ENCODE measurements around the gene CNOT10.
"Not testable (repeated sequence)": the region's sequence is repeated elsewhere in the genome, so short reads cannot be mapped to it uniquely, and the experiment has no call there.

CNOT10 gene

DNA sequence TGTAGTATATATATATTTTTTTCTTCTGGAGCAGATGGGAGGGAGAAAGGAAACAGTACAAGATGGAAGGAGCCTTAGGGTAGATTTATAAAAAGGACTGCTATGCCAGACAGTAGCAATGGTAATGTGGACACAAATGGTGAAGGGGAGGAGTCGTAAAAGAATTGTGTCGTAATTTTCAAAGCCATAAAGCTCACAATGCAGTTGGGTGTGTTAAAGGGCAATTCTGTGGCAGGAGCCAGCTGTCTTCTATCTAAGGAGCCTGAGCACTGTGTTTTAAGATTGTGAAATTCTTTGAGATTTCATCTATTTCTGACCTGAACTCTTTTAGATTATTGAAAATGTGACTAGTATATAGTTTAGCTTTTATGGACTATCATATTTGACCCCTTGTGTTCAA, 58.9 kb downstream of the CNOT10 start:
- in situ Hi-C loops (cut with HindIII; ENCODE audit: low sequenced_read_pairs): no loop called here

DNA sequence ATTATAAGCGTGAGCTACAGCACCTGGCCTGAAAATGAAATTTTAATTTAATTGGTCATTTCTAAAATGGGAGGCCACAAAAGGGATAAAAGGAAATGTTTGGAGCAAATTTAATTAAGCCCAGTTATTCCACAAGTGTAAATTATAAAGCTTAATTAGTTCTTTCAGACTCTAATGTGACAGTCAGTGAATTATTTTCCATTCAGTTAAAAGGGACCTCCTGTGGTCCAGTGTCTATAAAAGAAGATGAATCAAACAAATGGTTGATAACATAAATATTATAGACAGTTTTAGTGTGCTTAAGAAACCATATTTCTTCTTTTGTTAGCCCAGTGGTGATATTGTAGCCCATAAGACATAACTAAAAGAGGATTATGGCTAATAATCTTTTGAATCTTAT, 66.4 kb downstream of the CNOT10 start:
- in situ Hi-C loops (cut with HindIII; ENCODE audit: low sequenced_read_pairs): no loop called here

DNA sequence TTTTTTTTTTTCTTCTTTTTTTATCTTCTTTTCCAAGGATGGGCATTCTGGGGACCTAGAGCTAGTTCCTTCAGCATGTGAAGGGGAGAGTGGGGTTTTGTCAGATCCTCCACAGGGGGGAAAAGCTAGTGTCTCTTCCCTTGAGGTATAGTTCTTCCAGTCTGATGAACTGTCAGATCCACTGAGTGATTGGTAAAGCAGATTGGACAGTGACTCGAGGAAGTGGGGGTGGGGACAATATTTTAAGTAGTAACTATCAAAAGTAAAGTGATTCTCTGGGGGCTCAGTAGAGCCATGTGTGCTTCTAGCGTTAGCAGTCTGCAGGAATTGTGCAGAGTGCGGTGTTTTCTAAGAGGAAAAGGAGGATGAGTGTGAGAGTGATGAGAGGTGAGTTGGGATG, 70.8 kb downstream of the CNOT10 start:
- in situ Hi-C loops (cut with HindIII; ENCODE audit: low sequenced_read_pairs): no loop called here

DNA sequence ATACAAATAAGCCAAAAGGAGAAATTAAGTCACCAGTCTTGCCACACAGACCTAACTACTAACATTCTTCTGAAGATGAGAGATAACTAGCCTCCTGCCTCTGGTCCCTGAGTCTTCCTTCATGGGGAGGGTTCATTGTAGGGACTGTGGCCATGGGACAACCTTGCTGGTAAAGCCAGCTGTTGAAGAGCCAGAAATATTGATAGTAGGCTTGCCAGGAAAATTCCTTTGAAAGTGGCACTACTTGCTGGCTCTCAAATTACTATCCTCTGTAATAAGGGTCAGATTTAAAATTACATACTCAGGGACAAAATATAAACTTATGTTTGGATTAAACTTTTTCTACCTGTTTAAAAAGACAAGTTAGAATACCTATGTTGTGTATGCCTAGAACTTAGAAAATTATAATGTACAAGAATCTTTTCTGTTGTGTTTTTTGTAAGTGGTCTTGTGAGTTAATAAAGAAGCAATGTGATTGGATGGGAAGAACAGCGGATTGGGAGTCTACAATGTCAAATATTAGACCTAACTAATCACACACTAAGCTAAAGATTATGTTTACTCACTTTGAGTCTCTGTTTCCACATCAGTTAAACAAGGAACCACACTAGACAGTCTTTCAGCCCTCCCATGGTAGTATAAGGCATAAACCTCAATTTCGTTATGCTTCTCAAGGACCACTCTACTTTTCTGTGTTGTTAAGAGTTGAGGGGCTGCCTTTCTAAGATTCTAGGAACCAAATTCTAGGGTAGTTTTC, 72.8 kb downstream of the CNOT10 start:
- in situ Hi-C loops (cut with HindIII; ENCODE audit: low sequenced_read_pairs): no loop called here

DNA sequence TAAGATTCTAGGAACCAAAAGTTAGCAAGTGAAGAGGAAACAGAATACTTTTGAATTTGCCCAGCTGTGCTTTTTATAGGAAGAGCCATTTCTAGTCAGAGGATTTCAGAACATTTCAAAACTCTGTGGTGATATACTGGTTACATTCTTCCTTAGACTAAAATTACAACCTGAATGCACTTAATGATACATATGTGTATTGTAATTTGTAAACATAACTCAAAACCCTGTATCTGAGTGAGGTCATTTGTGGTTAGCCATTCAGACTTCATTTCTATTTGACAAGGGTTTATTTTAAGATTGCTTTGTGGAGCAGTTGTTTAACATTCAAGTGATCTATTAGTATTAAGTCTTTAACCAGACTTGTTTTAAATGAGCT, 73.4 kb downstream of the CNOT10 start:
- in situ Hi-C loops (cut with HindIII; ENCODE audit: low sequenced_read_pairs): no loop called here

DNA sequence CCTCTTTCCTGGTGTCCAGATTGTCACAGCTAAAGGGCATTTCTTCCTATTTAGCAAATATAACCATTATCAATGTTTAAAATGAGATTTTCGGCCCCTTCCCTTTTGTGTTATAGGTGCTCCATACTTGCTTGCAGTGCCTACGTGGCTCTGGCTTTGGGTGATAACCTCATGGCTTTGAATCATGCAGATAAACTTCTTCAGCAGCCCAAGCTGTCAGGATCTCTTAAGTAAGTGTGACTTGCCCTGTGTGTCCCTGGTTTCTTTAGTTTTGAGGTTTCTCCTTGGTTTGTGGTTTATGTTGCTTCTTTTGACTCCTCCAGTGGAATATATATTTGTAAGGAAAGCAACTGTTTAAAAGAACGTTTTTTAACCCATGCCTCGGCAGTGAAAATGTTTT, 74.4 kb downstream of the CNOT10 start:
- in situ Hi-C loops (cut with HindIII; ENCODE audit: low sequenced_read_pairs): no loop called here

DNA sequence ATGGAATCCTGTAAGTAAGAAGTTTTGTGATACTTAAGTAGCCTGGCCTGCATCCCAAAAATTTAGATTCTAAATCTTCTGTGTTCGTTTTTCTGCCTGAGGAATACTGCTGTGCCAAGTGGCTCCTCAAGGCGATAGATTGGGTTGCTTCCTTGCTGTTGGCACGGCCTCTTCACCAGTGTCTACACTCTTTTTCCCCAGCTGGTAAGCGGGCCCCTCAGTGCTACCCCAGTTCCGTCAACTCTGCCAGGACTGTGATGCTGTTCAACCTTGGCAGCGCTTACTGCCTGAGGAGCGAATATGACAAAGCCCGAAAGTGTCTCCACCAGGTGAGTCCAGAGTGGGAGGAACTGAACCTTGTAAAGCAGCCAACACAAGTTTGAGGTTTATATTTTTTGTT, 79.5 kb downstream of the CNOT10 start:
- in situ Hi-C loops (cut with HindIII; ENCODE audit: low sequenced_read_pairs): no loop called here

DNA sequence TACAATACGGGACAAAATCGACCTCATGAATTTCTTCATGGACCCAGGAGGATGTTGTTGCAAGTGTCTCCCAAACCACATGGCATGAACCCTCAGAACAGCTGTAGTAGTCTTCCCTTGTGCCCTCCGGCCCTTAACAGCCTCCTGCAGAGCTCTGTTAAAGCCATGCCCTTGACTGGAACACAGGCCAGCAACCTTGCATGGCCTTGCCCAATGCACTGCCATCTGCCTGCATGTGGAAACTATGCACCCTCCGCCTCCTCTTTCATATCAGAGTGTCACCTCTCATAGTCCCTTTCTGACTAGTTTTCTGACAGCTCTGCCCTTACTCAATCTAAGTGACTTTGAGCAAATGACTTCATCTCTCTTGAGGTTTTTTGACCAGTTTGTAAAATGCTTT, 93.4 kb downstream of the CNOT10 start:
- in situ Hi-C loops (cut with HindIII; ENCODE audit: low sequenced_read_pairs): no loop called here

DNA sequence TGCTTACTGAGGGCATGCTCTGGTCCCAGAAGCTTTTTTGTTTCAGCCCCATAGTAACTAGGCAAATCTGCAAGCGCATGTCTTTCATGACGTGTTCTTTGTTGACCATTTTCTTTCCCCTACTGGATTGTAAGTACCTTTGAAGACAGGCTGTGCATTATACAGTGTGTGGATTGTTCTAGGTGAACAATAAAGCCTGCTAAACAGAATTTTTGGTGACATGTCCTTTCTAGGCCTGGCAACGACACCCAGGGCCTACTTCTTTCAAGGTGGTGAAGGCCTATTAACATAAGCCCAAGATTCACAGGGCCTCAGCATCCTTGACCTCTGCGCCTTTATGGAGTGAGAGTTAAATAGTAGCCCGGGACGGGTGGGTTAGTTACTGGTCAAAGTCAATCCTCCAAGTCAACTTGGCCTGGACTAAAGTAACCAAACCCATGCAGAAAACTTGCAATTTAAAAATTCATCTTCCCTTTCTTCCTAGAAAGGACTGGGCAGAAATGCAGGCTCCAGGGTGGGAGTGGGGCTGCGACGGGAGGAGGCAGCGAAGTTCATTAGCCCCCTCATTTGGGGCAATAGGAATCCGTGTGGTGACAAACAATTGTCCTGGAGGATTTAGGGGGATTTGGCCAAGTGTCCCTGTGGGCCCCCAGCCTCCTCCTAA, 95.2 kb downstream of the CNOT10 start:
- in situ Hi-C loops (cut with HindIII; ENCODE audit: low sequenced_read_pairs): no loop called here

DNA sequence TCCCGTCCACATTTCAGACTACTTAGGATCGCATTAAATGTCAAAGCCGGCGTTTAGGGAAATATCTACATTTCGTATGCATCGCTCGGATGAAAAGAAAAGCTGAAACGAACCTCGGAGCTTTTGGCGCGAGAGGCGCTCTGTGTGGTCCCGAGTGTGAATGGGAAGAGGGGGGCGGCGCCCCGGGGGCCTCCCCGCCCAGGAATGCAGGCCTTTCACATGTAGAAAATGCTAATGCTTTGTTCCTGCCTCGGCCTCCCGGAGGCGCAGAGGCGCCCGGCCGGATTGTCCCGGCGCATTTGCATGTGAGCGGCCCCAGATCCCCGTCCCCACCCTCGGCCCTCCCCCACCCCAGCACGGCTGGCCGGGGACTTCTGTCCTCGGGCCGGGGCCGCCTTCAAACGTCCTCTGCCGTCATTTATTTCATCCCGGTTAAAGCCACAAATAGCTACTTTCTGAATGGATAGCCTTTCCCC, 95.8 kb downstream of the CNOT10 start:
- in situ Hi-C loops (cut with HindIII; ENCODE audit: low sequenced_read_pairs): no loop called here

DNA sequence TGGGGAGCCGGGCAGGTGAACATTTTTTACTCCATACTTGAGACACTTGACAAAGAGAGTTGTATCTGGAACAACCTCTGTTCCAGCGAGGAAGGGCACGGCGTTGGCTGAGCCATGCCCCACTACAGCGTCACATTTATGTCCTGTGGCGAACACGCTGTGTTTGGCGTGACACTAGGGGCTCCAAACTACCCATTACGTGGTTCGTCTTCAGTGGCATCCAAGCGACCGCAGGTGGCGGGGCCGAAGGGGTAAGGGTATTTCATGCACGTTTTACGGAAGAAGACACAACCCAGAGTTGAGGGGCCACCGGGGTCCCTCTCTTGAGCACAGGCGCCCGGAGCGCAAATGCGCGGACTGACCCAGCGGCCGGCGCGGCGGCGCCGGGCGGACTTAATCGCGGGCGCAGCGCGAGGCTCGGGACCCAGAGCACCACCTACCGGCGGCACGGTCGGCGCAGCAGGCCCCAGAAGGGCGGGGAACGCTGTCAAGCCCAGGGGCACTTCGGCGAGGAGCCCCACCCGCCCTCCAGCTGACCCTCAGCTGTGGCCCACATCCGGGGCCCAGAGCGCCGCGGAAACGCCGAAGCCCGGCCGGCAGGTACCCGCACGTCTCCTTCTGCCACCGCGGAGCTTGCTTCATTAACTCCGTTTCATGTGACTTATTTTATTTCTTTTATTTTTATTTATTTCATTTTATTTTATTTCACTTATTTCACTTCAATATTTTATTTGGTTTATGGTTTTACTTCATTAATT, 96.4 kb downstream of the CNOT10 start:
- in situ Hi-C loops (cut with HindIII; ENCODE audit: low sequenced_read_pairs): no loop called here

DNA sequence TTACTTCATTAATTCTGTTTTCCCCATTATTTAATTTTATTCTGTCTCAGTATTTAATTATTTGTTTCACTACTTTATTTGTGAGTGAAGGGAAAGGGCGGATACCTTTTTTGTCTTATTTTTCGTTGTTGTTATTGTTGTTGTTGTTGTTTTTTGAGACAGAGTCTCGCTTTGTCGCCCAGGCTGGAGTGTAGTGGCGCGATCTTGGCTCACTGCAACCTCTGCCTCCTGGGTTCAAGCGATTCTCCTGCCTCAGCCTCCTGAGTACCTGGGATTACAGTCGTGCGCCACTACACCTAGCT, 96.9 kb downstream of the CNOT10 start:
- in situ Hi-C loops (cut with HindIII; ENCODE audit: low sequenced_read_pairs): not testable (repeated sequence)

DNA sequence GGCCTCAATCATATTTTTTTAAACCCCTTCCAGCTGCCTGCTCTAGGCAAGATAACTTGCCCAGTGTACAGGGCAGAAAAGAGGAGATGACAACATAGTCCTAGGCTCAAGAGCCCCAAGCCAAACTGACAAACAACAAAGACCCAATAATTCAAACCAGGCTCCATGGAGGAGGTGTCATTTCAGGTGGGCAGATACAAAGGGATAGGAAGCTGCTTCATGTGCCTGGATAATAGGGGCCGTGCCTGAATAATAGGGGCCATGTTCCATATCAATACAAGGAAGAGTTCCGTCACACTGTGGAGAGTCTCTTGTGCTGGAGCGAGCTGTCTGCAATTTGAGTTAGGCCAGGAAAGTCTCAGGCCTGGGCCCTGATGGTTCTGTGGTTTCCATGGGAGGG, 97.4 kb downstream of the CNOT10 start:
- in situ Hi-C loops (cut with HindIII; ENCODE audit: low sequenced_read_pairs): no loop called here

DNA sequence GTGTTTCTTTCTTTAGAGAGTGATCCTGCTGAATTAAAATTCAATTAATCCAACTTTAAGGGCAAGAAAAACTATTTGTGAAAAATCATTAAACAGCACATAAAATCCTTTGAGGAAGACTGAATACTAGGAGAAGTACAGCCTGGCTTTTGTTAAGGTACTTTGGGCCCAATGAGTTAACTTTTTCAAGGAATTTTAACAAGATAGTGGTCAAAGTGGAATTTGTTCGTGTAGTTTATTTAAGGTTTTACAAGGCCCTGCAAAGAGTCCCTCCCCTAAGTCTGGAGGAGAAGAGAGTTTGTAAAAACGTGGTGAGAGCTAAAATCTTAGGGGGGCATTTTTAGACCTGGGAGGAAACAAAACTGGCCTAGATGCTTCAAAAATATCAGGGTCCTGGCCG, 106.8 kb downstream of the CNOT10 start:
- in situ Hi-C loops (cut with HindIII; ENCODE audit: low sequenced_read_pairs): no loop called here

DNA sequence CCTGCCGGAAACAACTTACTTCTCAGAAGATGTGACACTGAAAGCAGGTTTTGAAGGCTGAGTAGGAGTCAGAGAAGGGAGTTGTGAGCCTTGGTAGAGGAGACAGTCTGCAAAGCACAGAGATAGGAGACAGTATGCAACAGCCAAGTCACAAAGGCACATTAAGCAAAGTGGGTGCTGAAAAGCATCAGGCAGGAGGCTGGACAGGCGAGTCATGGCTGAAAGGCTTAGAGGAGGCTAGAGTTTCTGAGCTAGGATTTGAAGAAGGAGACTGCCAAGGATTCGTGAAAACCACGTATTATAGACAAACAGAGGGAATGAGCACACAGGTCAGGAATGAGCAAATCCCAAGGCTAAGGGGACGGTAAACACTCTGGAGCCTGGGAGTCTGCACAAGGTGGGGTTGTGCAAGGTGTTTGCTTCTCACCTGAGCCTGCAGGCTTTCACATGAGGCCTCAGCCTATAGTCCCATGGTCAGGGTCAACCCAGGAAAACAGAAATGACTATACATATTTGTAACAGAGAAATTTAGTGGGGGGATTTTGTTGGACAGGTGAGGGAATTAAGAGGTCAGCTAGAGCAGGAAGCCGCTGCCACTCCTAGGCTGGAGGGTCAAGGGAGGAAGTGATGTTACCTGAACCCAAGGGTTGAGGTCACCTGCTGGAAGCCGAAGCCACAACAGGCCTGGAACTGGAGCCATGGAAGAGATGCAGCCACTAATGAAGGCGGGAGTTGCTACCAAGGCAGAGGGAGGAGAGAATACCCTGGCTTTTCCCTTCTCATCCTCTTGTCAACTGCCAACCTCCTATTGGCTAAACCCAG, 109.7 kb downstream of the CNOT10 start:
- in situ Hi-C loops (cut with HindIII; ENCODE audit: low sequenced_read_pairs): no loop called here

DNA sequence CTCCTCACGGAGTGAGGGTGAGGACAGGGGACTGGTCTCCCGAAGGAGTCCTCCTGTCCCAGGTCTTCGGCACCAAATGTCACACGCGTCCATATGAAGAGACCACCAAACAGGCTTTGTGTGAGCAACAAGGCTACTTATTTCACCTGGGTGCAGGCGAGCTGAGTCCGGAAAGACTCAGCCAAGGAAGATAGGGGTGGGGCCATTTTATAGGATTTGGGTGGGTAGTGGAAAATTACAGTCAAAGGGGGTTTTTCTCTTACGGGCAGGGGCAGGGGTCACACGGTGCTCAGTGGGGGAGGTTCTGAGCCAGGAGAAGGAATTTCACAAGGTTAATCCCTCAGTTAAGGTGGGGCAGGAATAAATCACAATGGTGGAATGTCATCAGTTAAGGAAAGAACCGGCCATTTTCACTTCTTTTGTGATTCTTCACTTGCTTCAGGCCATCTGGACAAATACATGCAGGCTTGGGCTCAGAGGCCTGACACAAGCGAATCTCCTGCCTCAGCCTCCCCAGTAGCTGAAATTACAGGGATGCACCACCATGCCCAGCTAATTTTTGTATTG, 111.5 kb downstream of the CNOT10 start:
- in situ Hi-C loops (cut with HindIII; ENCODE audit: low sequenced_read_pairs): not testable (repeated sequence)

DNA sequence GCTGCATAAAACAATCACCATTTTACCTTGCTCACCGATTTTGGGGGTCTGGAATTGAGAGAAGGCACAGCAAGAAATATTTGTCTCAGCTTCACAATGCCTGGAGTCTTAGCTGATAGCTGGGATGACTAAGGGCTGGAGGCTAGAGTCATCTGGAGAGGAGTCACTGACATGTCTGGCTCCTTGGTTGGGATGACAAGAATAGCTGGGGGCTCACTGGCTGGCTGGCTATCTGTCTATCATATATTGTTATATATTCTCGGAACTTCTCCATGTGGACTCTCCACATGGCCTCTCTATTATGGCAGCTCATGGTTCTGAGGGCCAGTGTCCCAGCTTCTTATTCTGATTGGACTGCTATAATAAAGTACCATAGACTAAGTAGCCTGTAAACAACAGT, 112.8 kb downstream of the CNOT10 start:
- in situ Hi-C loops (cut with HindIII; ENCODE audit: low sequenced_read_pairs): no loop called here

DNA sequence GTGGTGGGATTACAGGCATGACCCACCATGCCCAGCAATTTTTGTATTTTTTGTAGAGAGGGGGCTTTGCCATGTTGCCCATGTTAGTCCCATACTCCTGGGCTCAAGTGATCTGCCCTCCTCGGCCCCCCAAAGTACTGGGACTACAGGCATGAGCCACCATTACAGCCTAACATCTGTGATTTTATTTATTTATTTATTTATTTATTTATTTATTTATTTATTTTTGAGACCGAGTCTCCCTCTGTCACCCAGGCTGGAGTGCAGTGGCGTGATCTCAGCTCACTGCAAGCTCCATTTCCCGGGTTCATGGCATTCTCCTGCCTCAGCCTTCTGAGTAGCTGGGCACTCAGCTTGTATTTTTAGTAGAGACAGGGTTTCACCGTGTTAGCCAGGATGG, 116.5 kb downstream of the CNOT10 start:
- in situ Hi-C loops (cut with HindIII; ENCODE audit: low sequenced_read_pairs): not testable (repeated sequence)

DNA sequence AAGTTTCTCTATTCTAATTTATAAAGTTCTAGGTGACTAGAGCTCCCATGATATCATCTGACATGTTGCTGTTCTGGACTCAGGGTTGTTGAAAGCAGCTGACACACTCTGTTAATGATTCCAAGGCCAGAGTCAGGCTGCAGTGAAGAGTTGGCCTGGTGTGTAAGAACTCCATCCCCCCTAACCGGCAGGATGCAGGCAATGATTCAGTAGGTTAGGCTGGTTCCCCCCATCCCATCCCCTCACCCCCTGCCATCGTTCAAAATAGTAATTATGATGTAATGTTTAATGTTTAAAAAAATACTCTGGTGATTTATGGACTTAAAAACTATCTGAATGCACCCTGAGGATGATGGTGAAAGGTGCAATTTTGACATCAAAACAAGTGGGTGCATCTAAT, 128.2 kb downstream of the CNOT10 start:
- in situ Hi-C loops (cut with HindIII; ENCODE audit: low sequenced_read_pairs): no loop called here

DNA sequence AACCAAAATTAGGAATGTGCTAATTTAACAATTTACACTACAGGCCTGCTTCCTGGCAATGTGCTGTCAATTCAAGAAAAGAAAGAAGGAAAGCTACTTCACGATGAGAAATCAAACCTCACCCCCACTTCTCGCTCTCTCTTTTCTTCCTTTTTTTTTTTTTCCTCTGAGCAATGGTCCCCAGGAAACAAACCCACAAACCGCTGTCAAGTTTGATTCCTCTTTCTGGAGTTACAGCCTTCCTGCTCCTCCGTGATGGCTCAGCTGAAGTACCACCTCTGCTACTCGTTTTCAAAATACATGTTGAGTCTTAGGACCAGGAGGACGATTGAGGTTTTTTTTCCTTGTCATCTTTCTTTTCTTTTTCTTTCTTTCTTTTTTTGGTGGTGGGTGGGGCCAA, 129.4 kb downstream of the CNOT10 start:
- in situ Hi-C loops (cut with HindIII; ENCODE audit: low sequenced_read_pairs): no loop called here

DNA sequence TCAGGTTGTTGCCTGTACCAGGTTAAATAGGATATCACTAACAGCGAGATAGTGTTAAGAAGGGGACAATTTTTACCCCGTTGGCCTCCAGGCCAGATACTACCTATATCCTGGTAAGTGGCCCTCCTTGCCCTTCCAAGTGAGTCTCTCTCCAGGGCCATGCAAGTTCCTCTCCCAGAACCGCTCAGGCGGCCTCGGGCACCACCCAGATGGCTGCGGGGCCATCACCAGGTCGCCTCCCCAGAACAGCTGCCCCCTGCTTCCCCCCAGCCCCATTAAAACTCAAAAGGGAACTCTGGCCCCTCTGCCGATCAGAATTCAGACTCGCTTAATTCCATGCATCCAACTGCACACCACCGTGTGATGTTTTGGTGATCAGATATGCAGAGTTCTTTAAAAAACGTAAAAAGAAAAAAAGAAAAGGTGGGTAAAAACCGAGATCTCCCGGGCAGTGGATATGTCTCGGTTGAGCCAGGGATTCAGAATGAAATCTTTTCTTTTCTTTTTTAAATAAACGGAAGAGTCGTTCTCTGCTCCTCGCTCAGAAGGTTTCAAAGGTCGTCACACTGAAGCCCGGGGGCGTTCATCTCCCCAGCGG, 131.0 kb downstream of the CNOT10 start:
- in situ Hi-C loops (cut with HindIII; ENCODE audit: low sequenced_read_pairs): no loop called here
